GM21367 (cell line): ENCODE results near the gene TRAPPC11.
"Not testable (repeated sequence)": the region's sequence is repeated elsewhere in the genome, so short reads cannot be mapped to it uniquely, and the experiment has no call there.

Experiments
- ATAC-seq: cut with Tn5 transposase; IDR thresholded peaks from one replicate; pipeline ENCODE4 v1.9.1; 2021; ENCODE audit not compliant: unreplicated experiment

The TRAPPC11 gene

GRCh38 chr4:183718876-183719275, 59.8 kb downstream of the TRAPPC11 start:
- no peak for ATAC-seq

DNA sequence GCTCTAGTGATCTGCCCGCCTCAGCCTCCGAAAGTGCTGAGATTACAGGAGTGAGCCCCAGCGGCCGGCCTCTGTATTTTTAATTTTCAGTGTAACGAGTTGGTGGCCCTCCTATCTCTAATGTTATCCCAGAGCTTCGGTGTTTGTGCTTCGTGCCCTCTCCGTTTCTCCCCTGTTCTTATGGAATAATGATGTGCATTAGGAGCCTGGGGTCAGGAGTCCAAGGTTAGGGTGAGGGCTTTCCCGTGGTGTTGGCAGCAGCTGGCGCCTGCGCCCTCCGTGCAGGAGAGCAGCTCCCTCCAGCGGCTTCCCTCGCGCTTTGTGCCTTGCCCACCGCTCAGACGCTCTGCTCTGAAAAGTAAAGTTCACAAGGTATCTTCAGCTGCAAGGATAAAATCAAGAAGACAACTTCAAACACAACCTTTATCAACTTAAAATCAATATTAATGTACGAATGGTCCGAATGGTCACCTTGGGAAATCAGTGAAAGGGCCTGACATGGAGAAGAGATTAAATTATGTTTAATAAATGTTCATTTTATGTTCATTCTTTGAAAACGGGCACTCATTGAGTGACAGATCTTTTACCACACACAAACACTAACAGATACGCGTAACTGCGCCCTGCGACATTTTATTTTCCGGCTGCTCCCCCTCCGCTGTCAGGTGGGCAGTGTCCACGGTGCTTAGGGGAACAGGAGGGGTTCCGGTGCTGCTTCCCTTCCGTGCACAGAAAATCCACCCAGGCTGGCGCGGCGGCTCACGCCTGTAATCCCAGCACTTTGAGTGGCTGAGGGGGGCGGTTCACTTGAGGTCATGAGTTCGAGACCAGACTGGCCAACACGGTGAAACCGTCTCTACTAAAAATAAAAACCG, 62.4 kb downstream of the TRAPPC11 start:
- peak; percentile 30 for ATAC-seq

GRCh38 chr4:183722731-183723560, 63.9 kb downstream of the TRAPPC11 start:
- peak; percentile 71 for ATAC-seq

GRCh38 chr4:183723561-183724228, 64.6 kb downstream of the TRAPPC11 start:
- ATAC-seq = no peak

GRCh38 chr4:183725585-183725984, 66.5 kb downstream of the TRAPPC11 start:
- ATAC-seq = not testable (repeated sequence)

DNA sequence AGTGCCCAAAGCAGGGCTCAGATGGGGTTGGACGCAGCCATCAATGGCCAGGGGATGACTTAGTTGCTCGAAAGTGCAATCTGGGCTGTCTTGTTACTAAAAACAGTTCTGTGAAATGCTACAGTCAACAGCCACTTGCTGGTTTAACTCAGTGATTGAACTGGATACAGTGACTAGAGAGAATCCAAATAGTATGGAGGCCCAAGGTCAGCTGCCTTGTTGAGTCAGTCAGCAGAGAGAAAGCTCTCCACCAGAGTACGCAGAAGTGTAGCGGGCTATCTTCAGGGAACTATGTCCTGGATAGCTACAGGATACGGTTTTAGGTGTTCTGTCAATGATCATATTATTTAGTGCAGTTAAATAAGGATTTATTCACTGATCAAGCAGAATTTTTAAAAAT, 68.4 kb downstream of the TRAPPC11 start:
- ATAC-seq = no peak

GRCh38 chr4:183728223-183729068, 69.4 kb downstream of the TRAPPC11 start:
- ATAC-seq = no peak

DNA sequence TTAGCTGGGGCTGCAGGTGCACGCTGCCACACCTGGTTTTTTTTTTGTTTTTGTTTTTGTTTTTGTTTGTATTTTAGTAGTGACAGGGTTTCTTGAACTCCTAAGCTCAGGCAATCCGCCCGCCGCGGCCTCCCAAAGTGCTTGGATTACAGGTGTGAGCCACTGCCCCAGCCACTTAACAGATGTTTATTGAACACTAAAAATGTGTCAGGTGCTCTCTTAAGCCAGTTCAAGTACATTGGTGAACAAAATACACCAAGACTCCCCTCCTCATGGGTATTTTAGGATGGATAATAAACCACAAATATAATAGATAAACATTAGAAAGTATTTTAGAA, 69.9 kb downstream of the TRAPPC11 start:
- ATAC-seq = no peak

GRCh38 chr4:183729430-183730328, 70.6 kb downstream of the TRAPPC11 start:
- no peak for ATAC-seq

GRCh38 chr4:183732296-183732695, 73.2 kb downstream of the TRAPPC11 start:
- ATAC-seq = no peak

- ATAC-seq = no peak
Observed at GRCh38 chr4:183733181-183733580, 74.1 kb downstream of the TRAPPC11 start.

DNA sequence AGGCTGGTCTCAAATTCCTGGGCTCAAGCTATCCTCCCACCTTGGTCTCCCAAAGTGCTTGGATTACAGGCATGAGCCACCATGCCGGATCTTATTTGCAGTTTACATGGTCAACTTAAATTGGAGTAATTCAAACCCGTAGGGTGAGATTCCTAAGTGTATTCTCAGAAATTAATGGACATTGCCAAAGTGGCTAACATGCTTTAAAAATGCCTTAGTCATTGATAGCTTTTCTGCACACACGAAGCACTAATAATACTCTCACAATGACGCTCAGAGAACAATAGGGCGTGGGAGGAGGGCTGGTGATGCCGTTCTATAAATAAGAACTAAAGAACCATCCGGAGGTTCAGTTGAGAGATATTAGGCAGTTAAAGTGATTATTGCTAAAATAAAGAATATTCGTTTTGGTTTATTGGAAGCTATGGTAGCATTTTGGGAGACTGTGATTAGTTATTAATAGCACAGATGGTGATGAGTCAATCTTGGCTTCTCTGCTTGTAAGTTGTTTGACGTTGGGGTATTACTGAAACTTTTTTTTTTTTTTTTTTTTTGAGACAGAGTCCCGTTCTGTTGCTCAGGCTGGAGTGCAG, 79.1 kb downstream of the TRAPPC11 start:
- ATAC-seq = no peak

GRCh38 chr4:183738961-183739360, 79.9 kb downstream of the TRAPPC11 start:
- ATAC-seq = no peak

DNA sequence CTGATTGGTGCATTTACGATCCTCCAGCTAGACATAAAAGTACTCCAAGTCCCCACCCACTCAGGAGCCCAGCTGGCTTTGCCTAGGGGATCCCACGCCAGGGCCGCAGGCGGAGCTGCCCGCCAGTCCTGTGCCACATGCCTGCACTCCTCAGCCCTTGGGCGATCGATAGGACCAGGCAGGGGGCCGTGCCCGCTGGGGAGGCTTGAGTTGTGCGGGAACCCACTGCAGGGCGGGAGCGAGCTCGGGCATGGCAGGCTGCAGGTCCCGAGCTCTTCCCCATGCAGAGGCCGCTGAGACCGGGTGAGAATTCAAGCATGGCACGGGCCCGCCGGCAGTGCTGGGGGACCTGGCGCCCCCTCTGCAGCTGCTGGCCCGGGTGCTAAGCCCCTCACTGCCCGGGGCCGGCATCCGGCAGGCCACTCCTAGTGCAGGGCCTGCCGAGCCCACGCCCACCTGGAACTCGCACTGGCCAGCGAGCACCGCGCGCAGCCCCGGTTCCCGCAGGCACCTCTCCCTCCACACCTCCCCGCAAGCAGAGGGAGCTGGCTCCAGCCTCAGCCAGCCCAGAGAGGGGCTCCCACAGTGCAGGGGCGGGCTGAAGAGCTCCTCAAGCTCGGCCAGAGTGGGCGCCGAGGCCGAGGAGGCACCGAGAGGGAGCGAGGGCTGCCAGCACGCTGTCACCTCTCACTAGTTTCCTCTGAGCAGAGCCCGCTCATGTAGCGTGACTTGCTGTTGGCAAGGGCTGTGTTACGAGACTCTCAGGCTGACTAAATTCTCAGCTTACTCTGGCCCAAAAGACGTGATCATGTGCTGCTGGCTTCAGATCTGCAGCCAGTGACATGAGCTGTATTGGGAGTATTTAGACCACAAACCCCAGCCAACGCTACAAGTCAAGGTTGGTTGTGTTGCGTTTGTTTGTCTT, 87.5 kb downstream of the TRAPPC11 start:
- ATAC-seq = no peak

GRCh38 chr4:183747380-183747779, 88.3 kb downstream of the TRAPPC11 start:
- no peak for ATAC-seq

GRCh38 chr4:183747931-183748670, 89.0 kb downstream of the TRAPPC11 start:
- ATAC-seq = no peak

GRCh38 chr4:183751106-183751505, 92.0 kb downstream of the TRAPPC11 start:
- no peak for ATAC-seq
